ENCODE data around the gene TIPARP. TPM values are rescaled to one million over a fixed set of nuclear protein-coding genes. Genes with fewer than 3 reads are reported as not detected.

TIPARP gene, protein sequence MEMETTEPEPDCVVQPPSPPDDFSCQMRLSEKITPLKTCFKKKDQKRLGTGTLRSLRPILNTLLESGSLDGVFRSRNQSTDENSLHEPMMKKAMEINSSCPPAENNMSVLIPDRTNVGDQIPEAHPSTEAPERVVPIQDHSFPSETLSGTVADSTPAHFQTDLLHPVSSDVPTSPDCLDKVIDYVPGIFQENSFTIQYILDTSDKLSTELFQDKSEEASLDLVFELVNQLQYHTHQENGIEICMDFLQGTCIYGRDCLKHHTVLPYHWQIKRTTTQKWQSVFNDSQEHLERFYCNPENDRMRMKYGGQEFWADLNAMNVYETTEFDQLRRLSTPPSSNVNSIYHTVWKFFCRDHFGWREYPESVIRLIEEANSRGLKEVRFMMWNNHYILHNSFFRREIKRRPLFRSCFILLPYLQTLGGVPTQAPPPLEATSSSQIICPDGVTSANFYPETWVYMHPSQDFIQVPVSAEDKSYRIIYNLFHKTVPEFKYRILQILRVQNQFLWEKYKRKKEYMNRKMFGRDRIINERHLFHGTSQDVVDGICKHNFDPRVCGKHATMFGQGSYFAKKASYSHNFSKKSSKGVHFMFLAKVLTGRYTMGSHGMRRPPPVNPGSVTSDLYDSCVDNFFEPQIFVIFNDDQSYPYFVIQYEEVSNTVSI
- 58.4 and 62.6 TPM in 2 replicates for total RNA-seq

DNA sequence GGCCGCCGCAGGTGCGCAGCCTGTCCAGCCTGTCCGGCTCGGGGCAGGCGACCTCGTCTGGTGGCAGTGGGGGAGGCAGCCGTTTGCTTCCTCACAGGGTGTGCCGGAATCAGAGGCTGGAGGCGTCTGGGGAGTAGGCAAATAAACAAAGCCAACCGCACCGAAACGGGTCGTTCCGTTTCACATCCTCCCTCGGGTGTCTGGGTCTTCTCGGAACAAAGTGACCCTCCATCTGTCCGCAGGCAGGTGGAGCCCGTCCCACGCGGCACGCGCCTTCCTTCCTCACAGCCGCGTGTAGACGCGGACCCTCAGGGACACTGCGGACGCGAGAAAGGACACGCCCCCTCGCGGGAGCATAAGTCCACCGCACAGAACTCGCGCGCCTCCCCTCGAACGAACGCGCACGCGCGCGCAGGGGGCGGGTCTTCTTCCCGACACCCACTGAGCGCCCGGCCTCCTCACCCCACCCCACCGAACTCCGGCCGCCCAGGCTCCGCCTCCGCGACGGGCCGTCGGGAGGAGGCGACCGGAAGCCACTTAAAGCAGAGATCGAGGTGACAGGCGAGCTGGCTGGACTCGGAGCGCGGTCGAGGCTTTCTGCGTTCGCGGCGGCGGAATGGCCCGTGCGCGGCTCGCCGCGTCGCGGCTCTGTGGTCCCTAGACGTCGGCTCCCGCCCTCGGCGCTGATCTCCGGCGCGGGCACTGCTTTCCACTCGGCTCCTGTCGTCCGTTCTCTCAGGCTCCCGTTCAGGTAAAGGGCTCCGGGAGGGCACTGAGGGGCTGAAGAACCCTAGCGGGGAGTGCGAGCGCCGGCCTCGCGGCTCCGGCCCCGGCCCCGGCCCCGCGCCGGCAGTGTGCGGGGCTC lies at the start of gene TIPARP:
TSS of gene TIPARP (plus strand) at position 545 of the 865 bp plus-strand sequence. CDS start 3,108 bp downstream, outside the sequence.
- intact Hi-C loops (cut with micrococcal nuclease): loop anchor here (1.0 to 5.0 kb wide), 14 partner anchors 10 to 819 kb away; partner anchors contain the start of genes CCNL1, SLC33A1 and SSR3

DNA sequence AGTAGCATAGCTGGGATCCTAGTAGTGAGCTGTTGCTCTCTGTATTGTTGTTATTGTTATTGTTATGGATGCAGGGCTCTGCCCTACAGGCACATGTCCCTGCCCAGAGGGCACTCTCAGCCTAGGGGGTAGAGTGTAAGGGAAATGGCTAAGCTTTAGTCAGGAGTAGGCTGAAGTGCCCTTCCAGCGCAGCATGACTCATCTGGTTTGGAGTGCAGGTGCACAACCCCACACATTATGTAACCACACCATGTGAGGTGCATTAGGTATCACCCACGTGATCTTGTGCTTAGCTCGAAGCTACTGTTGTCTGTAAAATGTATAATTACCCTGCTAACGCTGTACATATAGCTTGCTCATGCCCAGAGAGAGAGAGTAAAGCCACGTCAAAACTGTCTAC lies 48.3 kb upstream of the TIPARP start:
- intact Hi-C loops (cut with micrococcal nuclease): no loop called here

DNA sequence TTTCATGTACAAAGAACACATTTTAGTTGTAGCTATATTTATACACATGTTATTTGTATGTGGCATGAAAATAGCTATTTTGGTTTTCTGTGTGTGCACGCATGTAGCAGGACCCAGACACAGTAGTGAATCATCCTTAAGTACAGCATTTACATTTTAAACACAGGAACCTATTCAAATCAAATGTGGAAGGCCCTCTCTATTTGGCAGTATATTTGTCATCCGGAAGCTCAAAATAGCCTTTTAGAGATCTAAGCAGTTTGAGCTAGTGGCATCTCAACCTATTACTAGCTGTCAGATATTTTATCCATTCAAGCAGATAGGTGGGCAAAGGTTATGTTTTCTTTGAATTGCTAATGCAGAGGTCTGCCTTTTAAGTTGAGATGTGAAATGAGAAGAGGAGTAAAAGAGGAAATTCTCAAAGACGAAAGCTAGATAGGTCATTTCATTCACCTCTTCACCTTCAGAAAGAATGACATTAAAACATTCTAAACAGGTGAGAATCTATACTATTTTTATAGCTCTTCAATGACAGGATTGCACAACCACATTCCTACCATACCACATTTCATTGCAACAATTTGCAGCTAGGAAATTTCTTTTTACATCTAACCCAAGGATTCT lies 46.3 kb upstream of the TIPARP start:
- intact Hi-C loops (cut with micrococcal nuclease): no loop called here

DNA sequence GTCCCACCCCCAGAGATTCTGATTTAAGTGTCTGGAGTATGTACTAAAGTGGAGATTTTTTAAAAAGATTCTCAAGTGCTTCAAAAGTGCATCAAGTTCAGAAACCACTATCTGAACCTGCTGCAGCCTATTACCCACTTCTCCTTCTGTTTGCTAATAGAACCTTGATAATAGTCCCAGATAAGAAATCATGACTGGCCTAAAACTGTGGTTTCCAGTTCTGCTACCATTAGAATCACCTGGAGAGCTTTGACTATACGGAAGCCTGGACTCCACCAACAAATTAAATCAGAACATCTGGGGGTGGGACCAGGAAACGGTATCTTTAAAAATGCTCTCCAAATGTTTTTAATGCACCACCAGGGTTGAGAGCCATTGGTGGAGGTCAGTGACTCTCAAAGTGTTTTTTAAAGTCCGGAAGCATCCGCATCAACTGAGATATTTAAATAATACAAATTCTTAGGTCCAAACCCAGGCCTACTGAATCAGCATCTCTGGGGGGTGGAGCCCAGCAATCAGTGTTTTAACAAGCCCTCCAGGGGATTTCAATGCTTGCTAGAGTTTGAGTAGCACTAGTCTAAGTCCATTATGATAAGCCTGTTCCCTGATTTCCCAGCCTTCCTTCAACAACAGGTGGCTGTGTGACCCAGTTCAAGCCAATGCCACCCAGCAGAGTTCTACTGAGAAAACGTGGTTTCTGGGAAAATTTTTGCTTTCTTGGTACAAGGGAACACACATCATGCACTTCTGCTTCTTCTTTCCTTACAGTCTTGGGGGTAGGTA lies 45.4 kb upstream of the TIPARP start:
- intact Hi-C loops (cut with micrococcal nuclease): no loop called here

DNA sequence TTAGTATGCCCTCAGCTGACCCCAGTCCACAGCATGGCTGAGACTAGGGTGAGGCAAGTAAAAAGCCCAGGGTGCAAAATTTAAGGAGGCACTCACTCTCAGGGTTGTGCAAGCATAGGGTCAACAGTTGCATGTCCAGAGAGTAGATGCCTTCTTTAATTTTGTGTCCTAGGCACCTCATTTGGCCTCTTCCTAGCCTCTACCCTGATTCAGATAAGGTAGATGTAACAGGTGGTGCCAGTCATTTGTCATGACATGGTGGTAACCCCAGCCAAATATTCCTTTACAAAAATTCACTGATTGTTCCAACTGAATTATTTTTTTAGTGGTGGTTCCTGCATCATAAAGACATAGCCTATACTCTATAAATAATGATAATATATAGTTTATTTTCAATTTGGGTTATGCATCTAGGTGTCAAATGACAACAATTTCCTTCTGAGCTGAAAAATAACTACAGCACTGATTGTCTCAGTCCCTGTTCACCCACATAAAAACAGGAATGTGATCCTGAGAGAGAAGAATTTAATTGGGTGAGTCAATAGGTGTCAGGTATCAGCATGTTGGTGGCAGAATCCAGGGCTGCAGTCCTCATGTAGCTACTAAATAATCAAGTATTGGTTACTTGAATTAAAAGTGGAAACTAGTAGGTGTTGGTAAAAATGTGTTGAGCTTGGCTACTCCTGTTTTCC lies 44.2 kb upstream of the TIPARP start:
- intact Hi-C loops (cut with micrococcal nuclease): no loop called here

DNA sequence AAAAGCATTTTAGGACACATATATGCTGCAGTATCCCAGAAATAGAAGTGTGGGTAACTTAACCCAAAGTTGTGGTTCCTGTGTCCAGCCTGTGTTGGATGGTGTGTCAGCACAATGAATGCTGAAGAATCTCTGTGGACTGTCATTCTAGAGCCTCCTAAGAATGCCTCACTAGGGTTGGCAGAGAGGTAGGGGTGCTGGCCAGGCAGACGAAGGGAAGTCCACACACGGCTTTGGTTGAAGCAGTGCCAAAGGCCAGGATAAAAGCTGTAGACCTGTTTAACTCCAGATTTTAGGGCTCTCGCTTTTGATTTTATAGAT lies 43.7 kb upstream of the TIPARP start:
- intact Hi-C loops (cut with micrococcal nuclease): no loop called here

DNA sequence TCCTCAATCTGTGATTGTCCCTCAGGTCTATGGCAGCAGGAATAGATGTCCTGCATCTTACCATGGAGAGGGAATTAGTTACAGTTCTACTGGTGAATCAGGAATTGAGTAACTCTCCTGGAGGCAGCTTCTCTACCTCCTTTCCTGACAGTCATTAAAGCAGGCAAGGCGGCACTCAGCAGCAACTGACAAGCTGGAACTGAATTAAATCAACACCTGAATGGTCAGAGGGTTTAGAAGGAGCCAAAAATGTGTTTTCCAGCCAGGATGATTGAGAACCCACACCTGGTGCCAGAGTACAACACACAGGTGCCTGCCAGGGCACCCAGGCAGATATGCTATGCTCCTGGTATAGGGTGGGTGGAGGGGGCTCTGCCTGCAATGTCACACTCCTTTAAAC lies 43.1 kb upstream of the TIPARP start:
- intact Hi-C loops (cut with micrococcal nuclease): no loop called here

DNA sequence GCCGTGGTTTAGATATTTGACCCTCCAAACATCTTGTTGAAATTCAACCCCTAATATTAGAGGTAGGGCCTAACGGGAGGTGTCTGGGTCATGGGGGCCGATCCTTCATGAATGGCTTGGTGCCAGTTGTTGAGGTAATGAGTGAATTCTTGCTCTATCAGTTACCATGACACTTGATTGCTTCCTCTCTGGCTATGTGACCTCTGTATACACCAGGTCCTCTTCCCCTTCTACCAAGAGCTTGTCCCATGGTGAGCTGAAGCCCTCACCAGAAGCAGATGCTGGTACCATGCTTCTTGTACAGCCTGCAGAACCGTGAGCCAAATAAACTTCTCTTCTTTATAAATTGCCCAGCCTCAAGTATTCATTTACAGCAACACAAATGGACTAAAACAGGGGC lies 41.8 kb upstream of the TIPARP start:
- intact Hi-C loops (cut with micrococcal nuclease): no loop called here

DNA sequence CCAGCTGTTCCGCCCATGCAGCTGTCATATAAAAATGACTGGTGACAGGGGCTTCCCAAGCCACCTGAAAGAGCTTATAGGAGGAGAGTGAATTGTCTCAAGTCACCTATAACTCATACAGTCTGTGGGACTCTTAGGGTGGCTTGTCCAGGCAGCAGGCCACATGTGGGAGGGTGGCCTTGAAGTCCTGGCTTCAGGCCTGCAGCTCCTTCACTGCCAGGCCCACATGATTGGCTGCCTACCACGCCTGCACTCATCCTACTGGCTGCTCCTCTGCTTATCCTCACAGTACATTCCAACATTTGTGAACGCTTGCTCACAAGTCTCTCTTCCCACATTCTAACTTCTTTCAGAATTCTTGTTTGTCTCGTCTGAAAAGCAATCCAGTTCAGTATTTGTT lies 41.1 kb upstream of the TIPARP start:
- intact Hi-C loops (cut with micrococcal nuclease): no loop called here

DNA sequence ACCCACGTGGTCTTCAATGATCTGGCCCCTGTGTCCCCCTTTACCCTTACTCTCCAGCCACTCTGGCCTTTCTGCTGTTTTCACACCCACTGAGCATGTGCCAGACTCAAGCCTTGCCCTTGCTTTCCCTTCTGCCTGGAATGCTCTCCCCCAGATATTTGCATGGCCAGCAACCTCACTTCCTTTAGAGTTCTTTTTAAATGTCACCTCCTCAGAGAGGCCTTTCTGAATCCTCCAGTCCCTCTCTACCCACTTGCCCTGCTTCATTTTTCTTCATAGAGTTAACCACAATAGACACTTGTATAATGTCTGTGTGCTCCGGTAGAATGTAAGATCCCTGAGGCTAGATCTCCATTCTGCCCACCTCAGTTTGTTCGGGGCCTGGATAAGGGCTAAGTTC lies 39.4 kb upstream of the TIPARP start:
- intact Hi-C loops (cut with micrococcal nuclease): no loop called here

DNA sequence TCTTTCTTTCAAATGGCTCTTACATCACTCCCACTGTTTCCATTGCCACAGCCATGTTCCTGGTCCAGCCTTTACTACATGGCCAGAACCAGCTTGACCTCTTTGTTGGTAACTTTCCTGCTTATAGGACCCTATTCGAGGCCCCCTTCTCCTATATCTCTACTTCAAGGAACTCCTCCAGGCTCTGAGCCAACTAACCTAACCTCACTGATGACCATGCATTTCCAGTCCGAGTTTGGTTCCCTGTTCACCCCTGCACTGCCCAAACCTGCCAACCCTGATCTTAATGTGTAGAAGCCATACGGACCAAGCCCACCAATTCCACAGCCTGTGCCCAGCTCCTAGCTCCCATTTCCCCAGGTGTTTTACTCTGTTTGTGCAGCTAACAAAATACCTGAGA lies 38.4 kb upstream of the TIPARP start:
- intact Hi-C loops (cut with micrococcal nuclease): no loop called here

DNA sequence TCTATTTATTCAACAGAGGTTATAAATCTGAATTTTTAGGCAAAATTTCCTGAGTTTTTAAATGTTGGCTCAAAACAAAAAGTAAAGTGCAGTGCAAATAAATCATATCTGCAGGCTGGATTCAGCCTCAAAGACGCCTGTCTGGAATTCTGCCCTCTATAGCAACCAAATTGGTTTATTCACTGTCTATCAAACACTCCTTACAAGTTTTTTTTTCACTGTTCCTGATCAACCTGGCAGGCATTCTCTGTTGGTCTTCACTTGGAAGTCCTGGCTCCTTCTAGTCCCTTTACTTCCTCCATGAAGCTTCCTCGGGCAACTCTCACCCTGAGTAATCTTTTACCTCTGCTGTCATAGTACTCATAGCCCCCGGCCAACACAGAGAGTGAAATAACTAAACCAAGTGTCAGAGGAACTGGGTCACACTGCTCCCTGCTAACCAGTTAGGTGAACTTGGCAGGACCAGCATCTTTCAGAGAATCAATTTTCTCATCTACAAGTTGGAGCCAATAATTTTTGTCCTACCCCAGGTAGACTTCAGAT lies 36.8 kb upstream of the TIPARP start:
- intact Hi-C loops (cut with micrococcal nuclease): no loop called here

DNA sequence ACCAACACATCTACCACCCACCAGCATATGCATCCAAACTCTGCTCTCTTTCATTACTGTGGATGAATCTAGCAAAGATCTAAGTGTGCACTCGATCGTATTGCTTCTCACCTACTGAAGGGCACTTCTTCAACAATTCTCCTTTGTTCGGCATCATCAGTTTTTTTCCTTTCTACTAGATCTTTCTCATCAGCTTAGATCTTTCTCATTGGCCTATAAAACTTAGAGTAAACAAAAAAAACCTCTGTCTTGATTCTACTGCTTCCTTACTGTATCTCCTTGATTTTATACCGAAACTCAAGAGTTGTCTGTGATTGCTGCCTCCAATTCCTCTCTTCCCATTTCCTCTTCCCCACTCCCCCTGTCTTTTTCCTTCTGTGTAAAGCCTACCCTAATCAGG lies 36.1 kb upstream of the TIPARP start:
- intact Hi-C loops (cut with micrococcal nuclease): no loop called here

DNA sequence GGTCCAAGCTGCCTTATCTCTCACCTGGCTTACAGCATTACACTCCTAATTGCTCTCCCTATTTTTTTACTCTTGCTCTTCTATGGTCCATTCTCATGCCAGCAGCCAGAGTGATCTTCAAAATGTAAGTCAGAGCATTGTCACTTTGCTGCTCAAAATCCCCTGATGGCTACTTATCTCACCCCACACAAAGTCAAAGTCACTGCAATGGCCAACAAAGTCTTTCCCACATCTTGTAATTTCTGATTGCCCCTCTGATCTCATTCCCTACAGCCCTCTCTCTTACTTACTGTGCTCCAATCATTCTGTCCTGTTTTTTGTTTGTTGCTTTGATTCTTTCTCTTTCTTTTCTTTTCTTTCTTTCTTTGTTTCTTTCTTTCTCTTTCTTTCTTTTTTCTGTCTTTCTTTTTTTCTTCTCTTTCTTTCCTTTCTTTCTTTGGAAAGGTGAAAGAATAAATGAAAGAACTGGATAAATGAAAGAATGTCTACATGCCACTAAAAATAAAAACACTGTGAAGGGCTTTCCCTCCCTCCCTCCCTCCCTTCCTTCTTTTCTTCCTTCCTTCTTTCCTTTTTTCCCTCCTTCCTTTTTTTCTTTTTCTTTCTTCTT lies 34.9 kb upstream of the TIPARP start:
- intact Hi-C loops (cut with micrococcal nuclease): no loop called here

DNA sequence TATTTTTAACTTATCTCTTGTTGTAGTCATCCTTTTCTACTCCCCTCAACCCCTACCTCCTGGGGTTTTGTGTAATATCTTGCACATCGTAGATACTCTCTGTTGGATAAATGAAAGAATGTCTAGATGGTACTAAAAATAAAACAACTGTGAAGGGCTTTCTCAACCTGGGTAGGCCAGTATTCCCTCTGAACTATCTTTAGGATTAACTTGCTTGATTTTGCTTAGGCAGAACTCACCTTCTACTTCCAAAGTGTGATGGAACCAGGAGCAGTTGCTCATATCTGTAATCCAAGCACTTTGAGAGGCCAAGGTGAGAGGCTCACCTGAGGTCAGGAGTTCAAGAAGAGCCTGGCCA lies 32.8 kb upstream of the TIPARP start:
- intact Hi-C loops (cut with micrococcal nuclease): no loop called here

DNA sequence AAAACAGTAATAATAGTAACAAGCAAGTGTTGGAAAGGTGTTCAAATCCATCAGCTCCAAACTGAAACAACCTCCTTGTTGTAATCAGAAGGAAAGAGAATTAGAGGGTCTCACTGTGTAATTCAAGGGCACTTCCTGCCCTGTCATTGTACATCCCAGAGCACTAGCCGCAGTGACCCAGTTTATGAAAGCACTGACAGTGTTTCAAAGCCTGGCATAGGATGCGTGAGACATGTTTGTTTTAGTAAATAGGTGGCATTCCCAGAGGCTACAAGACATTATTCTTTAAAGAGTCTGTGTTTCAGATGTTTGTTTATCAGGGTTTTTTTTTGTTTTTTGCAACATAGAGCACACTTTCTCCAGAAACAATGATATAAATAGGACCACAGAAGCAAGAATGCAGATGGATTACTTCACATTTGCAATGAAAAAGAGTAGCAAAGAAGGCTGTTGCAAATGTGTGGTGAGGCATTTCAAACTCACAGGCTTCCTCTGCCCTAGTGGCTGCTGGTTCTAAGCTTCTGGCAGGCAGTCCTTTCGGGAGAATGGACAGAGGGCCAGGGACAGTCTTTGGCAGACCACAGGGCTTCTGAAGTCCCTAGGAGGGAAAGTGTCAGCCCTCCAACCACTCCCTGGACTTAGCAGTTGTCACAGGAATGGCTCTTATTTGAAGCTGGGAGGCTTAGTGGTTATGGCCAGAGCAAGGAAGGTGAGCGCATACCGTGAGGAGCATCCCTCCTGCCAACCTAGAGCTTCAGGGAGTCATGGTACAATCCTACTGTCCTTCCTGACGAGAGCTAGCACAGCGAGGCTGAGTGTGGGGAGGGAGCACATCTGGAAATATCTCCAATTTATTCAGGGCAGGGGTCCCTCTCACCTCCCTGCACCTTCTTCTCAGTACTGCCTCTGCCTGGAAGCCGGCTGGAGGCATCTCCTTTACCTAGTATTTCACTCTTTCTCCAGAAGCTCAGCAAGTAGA lies 31.4 kb upstream of the TIPARP start:
- intact Hi-C loops (cut with micrococcal nuclease): no loop called here

DNA sequence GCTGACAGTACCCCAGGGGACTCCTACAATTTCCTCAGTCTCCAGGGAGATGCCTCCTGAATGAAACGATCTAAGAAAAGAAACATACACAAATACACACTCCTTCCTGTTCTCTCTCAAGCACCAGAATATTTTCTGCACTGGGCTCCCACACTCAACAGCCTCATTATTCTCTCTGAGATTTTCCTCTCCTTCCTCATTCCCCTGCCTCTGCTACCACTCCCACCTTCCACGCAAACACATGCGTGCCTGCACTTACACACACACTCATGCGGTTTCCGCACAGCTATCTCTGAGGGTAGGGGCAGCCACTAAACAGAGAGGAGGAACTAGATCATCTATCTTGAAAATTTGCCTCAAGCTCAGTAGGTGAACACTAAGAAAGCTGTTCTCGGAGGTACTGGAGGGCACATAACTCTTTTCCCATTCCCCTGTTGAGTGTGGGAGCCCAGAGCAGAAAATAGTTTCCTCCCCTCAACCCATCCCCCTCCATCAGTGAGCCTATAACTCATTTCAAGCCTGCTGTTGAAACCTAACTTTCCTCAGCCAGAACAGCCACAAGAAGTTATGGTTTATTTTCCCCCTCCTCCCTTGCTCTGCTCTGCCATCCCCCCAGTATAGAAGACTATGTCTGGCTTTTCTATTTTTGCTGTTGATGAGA lies 30.5 kb upstream of the TIPARP start:
- intact Hi-C loops (cut with micrococcal nuclease): loop anchor here (2.0 kb wide), 1 partner anchor 31 kb away; the partner anchor contains the start of gene TIPARP

DNA sequence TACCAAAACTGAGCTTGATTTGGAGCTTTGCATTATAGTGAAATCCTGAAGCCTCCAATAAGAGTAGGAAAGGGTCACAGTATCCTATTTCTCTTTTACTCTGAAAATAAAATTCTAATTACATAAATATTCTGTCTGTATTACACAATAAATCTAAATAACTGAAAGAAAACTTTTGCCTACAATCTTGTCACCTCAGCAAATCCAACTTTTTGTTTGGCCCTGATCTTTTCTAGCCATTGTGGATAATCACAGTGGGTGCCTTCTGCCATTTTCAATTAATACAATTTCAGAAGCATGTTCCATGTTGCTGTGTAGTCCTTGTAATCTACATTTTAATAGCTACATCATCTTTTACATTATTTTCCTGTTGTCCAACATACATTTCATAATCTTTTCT lies 29.4 kb upstream of the TIPARP start:
- intact Hi-C loops (cut with micrococcal nuclease): loop anchor here (2.0 kb wide), 1 partner anchor 30 kb away; the partner anchor contains the start of gene TIPARP
